Measurements from ENCODE around the gene PSIP1.

DNA sequence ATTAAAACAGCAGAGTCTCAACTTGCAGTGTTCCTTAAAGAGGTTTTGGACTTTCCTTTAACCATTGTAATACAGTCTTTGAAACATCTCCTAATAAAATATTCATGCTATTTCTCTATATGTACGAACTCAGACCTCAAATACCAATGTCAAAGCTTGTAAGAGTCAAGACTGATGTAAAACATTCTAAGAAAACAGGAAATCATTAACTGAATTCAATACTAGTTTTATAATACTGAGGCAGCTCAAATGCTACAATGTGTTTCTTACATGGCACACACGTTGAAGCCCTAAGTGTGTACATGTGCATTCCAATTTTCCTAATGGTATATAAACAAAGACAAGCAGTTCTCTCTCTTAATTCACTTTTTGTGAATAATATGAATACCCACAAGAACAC is 11.6 kb downstream of the PSIP1 start:
- TF ChIP-seq ZNF565 (CRISPR knock-in tag; conservative IDR thresholded peaks at IDR 0.05; ENCODE audit: low read depth) (no peak), CSDC2 (CRISPR knock-in tag; IDR thresholded peaks at IDR 0.05) (no peak), ZNF70 (CRISPR knock-in tag; IDR thresholded peaks at IDR 0.05) (no peak), ZC3H10 (CRISPR knock-in tag; IDR thresholded peaks at IDR 0.05) (no peak), BACH2 (CRISPR knock-in tag; IDR thresholded peaks at IDR 0.05; ENCODE audit: borderline replicate concordance) (no peak)
